ENCODE data around the gene UBFD1. TPM values are rescaled to one million over a fixed set of nuclear protein-coding genes. Genes with fewer than 3 reads are reported as not detected.
"Not testable (repeated sequence)": the region's sequence is repeated elsewhere in the genome, so short reads cannot be mapped to it uniquely, and the experiment has no call there.

Gene UBFD1
- total RNA-seq, 2 experiments from 2014 or later: 60.4 to 62.7 TPM

DNA sequence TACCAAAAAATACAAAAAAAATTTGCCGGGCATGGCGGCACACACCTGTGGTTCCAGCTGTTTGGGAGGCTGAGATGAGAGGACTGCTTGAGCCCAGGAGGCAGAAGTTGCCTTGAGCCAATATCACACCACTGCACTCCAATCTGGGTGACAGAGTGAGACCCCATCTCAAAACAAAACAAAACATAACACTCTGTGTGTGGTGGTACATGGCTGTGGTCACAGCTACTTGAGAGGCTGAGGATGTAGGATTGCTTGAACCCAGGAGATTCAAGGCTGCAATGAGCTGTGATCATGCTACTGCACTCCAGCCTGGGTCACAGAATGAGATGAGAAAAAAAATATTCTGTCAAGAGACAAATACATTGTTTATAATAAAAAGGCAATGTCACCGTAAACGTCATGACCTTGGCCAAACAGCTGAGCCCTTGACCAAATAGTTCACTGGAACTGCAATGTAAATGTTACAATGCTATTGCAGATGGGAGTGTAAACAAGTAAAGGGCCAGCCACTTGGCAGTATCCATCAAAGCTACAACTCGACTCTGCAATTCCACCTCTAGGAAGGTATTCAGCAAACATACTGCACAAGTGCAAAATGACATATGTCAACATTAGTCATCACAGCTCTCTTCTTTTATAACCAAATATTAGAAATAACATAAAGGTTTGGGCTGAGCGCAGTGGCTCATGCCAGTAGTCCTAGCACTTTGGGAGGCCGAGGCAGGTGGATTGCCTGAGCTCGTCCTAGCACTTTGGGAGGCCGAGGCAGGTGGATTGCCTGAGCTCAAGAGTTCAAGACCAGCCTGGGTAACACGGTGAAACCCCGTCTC, 17.3 kb upstream of the UBFD1 start:
- no peak for DNase-seq
- no peaks in the 10 kb centered on the region for H3K27me3 Mint-ChIP-seq
- H3K4me3 Mint-ChIP-seq: no peak overlapping the region
- peaks cover 4% of the 10 kb centered on the region for H3K4me1 Mint-ChIP-seq
- H3K9me3 Mint-ChIP-seq: no peaks in the 10 kb centered on the region
- no peak overlapping the region for H3K27ac Mint-ChIP-seq
- H3K36me3 Mint-ChIP-seq: peaks cover 19% of the 10 kb centered on the region

DNA sequence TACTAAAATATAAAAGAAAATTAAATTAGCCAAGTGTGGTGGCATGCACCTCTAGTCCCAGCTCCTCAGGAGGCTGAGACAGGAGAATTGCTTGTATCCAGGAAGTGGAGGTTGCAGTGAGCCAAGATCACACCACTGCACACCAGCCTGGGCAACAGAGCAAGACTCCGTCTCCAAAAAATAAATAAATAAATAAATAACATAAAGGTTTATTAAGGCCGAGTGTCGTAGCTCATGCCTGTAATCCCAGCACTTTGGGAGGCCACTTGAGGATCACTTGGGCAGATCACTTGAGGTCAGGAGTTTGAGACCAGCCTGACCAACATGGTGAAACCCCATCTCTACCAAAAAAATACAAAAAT, 16.7 kb upstream of the UBFD1 start:
- not testable (repeated sequence) for H3K4me3 Mint-ChIP-seq, DNase-seq, H3K27ac Mint-ChIP-seq, H3K27me3 Mint-ChIP-seq, H3K4me1 Mint-ChIP-seq, H3K9me3 Mint-ChIP-seq
- peaks cover 19% of the 10 kb centered on the region for H3K36me3 Mint-ChIP-seq

DNA sequence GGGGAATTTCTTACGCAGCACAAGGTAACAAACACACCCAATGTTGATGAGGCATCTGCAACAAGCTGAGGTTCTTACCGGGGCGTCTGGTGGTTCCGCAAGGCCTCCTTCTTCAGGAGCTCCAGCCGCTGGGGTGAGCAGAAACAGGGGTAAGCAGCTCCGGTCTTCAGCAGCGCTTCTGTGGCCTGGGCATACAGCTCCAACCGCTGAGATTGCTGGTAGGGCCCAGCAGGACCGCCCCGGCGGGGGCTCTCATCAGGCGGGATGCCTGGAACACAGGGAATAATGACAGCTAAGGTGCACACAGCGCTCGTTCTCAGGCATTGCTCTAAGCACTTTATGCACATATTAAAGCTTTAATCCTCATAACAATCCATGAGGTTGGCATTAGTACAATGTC, 13.1 kb upstream of the UBFD1 start:
- H3K9me3 Mint-ChIP-seq: no peaks in the 10 kb centered on the region
- H3K27ac Mint-ChIP-seq: no peak overlapping the region
- no peak for DNase-seq
- H3K4me1 Mint-ChIP-seq: peaks cover 5% of the 10 kb centered on the region
- no peaks in the 10 kb centered on the region for H3K27me3 Mint-ChIP-seq
- H3K4me3 Mint-ChIP-seq: no peak overlapping the region
- peaks cover 23% of the 10 kb centered on the region for H3K36me3 Mint-ChIP-seq

DNA sequence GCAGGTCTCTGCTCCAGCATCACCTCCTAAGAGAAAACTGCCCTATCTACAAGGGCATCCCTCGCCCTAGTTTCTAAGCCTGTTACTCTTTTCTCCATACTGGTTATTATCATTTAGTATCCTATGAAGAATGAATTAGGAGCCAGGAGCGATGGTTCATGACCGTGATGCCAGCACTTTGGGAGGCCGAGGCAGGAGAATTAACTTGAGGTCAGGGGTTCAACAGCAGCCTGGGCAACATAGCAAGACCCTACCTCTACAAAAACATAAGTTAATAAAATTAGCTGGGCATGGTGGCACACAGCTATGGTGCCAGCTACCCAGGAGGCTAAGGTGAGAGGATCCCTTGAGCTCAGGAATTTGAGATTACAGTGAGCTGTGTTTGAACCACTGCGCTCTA, 7.6 kb upstream of the UBFD1 start:
- DNase-seq: no peak
- Mint-ChIP-seq H3K27me3 (no peaks in the 10 kb centered on the region), H3K36me3 (peaks cover 23% of the 10 kb centered on the region), H3K4me1 (peaks cover 7% of the 10 kb centered on the region), H3K27ac (no peak overlapping the region), H3K4me3 (no peak overlapping the region), H3K9me3 (no peaks in the 10 kb centered on the region)

DNA sequence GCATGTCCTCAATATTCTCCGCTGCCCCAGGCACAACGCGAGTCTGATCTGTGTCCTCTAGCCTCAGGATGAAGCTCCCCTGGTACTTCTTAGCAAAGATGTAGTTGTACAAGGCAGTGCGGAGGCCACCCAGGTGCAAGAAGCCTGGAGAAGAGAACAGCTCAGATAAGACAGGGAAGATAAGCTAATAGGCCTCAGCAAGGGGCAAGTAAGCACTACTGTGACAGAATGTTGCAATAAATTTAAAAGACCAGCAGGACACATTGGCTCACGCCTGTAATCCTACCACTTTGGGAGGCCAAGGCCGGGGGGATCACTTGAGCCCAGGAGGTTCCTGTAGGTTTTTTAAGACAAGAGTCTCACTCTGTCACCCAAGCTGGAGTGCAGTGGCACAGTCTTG, 5.4 kb upstream of the UBFD1 start:
- H3K27ac Mint-ChIP-seq: no peak overlapping the region
- H3K4me3 Mint-ChIP-seq: no peak overlapping the region
- peaks cover 29% of the 10 kb centered on the region for H3K36me3 Mint-ChIP-seq
- H3K9me3 Mint-ChIP-seq: peaks cover 1% of the 10 kb centered on the region
- H3K27me3 Mint-ChIP-seq: no peaks in the 10 kb centered on the region
- peaks cover 20% of the 10 kb centered on the region for H3K4me1 Mint-ChIP-seq
- DNase-seq: no peak

DNA sequence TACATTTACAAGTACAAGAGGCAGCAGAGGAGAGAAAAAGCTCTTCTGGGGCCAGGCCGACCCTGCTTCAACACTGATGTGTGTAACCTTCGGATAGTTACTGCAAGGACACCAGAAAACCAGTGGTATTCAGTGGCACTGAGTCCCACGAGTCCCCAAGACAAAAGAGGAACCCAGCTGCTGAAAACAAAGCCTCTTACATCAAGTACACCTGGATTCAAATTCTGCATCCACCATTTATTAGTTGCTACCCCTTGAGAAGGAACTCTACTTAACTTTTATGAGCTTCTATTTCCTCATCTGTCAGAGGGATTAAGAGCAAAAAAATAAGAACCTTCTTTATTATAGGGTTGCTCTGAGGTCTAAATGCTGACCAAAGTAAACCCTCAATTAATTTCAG, 3.0 kb upstream of the UBFD1 start:
- H3K4me3 Mint-ChIP-seq: no peak overlapping the region

DNA sequence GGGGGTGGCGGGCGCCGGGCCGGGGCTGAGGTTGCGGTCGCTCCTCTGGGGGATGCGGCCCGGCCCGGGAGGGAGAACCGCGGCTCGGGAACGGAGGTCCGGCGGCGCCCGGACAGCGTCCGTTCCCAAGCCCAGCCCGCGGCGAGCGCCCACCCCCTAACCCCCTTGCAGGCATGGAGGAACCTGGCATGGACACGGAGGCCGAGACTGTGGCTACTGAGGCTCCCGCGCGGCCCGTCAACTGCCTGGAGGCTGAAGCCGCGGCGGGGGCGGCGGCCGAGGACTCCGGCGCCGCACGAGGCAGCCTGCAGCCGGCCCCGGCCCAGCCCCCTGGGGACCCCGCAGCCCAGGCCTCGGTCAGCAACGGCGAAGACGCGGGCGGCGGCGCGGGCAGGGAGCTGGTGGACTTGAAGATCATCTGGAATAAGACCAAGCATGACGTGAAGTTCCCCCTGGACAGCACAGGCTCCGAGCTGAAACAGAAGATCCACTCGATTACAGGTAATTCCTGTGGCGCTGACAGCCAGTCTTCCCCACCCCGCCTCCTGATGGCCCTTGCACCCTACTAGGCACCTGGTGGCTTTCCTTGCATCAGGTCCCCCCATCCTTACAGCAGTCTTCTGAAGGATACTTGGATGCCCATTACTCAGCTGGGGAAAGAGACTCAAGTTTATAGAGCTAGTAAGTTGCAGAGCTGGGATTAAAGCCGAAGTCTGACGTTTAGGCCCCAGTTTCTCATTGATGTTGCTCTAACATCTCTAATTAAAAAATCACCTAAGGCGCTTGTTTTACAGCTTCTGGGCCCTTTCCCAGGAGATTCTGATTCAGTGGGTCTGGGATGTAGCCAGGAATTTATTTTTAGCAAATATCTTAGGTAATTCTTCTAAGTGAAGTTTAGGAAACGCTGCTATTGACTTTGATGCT, 514 bp downstream of the UBFD1 start:
- DNase-seq: no peak
- Mint-ChIP-seq H3K9me3 (peaks cover 1% of the 10 kb centered on the region), H3K4me1 (peaks cover 39% of the 10 kb centered on the region), H3K36me3 (peaks cover 24% of the 10 kb centered on the region), H3K4me3 (peak overlapping the region; percentile 93), H3K27ac (peak overlapping the region; percentile 82), H3K27me3 (no peaks in the 10 kb centered on the region)

More for the DNA sequence above, 3.0 kb upstream of the UBFD1 start:
- H3K9me3 Mint-ChIP-seq: peaks cover 1% of the 10 kb centered on the region
- peaks cover 31% of the 10 kb centered on the region for H3K36me3 Mint-ChIP-seq
- H3K27ac Mint-ChIP-seq: no peak overlapping the region
- H3K4me1 Mint-ChIP-seq: peaks cover 27% of the 10 kb centered on the region
- H3K27me3 Mint-ChIP-seq: no peaks in the 10 kb centered on the region
- DNase-seq: no peak

DNA sequence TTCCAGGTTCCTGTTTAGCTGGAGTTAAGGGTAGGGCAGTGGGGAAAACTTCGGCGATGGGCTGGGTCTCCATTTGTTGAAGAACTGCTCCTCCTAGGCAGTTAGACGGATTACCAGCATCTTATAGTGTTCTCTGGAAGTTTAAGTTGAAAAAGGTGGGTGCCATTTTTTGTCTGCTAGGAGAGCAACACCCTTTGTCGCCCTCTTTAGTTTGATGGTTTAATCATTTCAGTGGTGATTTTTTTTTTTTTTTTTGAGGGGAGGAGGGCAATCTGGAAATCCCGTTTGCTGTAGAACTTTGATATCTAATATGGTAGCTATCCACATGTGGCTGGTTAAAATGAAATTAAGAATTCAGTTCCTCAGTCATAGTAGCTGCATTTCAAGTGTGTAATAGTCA, 4.1 kb downstream of the UBFD1 start:
- peaks cover 1% of the 10 kb centered on the region for H3K9me3 Mint-ChIP-seq
- no peak overlapping the region for H3K27ac Mint-ChIP-seq
- H3K36me3 Mint-ChIP-seq: peaks cover 22% of the 10 kb centered on the region

DNA sequence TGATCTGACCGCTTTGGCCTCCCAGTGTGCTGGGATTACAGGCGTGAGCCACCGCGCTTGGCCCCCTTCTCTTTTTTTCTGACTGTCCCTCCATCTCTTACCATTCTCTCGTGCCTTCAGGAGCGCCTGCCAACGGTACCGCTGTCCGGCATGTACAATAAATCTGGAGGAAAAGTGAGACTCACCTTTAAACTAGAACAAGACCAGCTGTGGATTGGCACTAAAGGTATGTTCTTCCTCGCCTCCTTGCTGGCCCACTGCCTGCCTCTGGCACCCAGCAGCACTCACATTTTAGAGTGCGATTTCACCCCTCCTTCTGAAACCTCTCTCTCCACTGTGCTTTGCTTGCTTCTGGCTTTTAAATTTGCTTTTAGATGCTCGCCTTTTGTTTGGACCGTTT, 5.0 kb downstream of the UBFD1 start:
- no peak for DNase-seq
- no peak overlapping the region for H3K27ac Mint-ChIP-seq
- no peaks in the 10 kb centered on the region for H3K27me3 Mint-ChIP-seq
- no peaks in the 10 kb centered on the region for H3K9me3 Mint-ChIP-seq
- no peak overlapping the region for H3K4me3 Mint-ChIP-seq
- H3K4me1 Mint-ChIP-seq: peaks cover 20% of the 10 kb centered on the region
- H3K36me3 Mint-ChIP-seq: peaks cover 19% of the 10 kb centered on the region

More for the DNA sequence above, 4.1 kb downstream of the UBFD1 start:
- Mint-ChIP-seq H3K4me3 (no peak overlapping the region), H3K27me3 (no peaks in the 10 kb centered on the region), H3K4me1 (peaks cover 24% of the 10 kb centered on the region)
- no peak for DNase-seq

DNA sequence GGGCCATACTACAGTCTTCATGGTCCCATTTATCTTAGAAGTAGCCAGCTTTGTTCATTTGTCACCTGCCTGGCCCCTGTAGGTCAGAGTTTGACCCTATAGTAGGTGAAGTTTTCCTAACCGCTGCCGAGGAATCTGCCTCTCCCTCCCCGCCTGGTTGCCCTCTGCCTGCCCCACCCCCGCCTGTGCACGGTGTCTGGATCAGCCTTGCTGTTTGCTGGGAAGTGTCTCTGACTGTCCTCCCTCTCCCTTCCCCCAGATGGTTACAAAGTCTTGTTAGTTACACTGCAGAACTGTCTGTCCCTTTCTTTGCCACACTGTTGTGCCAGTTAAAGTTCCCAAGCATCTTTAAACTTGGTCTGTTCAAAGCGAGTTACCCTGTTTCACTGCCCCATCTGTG, 5.7 kb downstream of the UBFD1 start:
- DNase-seq: no peak
- no peaks in the 10 kb centered on the region for H3K9me3 Mint-ChIP-seq
- no peak overlapping the region for H3K4me3 Mint-ChIP-seq
- peaks cover 20% of the 10 kb centered on the region for H3K4me1 Mint-ChIP-seq
- no peaks in the 10 kb centered on the region for H3K27me3 Mint-ChIP-seq
- H3K27ac Mint-ChIP-seq: no peak overlapping the region
- H3K36me3 Mint-ChIP-seq: peaks cover 19% of the 10 kb centered on the region

DNA sequence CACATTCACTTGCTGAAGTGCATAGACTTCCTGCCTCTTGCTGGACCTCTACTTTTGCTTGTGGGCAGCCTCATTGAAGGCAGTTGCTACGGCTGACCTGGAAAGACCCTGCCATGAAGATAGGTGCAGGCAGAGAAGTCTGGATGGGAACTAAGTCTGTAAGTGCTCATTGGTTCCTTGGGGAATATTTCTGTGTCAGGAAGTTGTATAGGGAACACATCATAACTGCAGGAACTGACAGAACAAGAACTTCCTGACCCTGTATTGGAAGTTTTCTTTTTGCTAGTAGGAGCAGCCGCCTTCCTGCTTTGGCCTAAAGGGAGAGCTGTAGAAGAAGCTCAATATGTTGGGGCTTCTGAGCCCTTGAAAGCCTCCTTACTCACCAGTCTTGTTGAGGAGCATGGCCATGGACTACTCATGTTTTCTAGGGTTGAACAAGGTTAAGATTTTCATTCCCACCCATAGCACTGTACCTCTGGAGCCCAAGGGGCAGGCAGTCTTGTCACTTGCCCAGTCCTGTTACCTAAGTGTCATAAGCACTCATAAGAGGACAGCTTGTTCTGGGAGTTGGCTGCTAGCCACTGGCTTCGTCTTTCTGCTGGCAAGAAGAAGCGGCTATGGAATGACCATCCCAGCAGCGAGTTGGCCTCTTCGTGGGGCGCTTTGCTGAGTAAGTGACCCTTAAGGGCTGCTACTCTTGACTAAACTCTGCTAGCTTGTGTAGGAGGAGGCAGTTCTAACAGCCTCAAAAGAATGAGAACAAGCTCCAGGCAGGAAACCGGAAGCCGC, 7.2 kb downstream of the UBFD1 start:
- Mint-ChIP-seq H3K4me3 (no peak overlapping the region), H3K9me3 (no peaks in the 10 kb centered on the region), H3K36me3 (peaks cover 16% of the 10 kb centered on the region), H3K27ac (no peak overlapping the region), H3K27me3 (no peaks in the 10 kb centered on the region), H3K4me1 (peaks cover 10% of the 10 kb centered on the region)
- DNase-seq: no peak

DNA sequence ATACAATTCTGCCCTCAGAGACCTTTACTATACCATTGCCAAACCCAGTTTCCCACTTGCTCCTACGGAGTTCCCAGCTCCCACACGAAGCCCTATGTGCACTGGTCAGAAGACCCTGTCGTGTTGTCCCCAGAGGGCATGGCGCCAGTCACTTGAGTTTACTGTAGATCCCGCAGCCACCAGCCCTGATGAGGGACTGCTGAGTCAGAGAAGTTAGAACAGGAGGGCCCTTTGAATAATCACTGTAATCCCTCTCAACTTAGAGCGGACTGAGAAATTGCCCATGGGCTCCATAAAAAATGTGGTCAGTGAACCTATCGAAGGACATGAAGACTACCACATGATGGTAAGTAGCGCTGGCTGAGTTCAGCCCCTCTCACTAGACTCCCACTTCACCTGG, 9.2 kb downstream of the UBFD1 start:
- Mint-ChIP-seq H3K9me3 (no peaks in the 10 kb centered on the region), H3K36me3 (peaks cover 17% of the 10 kb centered on the region), H3K27me3 (no peaks in the 10 kb centered on the region), H3K27ac (no peak overlapping the region), H3K4me3 (no peak overlapping the region), H3K4me1 (no peaks in the 10 kb centered on the region)
- DNase-seq: no peak

DNA sequence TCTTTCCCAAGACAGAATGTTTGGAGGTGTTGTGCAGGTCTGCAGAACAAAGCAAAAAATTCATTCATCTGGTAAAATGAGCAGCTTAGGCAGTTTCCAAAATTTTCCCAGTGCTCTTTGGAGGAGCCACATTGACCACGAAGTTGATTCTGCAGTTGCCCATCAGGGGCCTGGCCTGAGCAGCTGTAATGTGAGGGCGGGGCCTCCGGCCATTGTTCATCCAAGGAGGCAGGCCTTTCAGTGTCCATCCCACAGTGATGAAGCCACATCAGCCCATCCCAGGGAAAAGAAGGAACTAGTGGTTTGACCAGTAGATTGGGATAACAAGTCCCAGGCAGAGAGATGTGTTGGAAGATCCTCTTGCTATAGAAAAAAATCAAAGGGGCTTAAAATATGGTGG, 10.1 kb downstream of the UBFD1 start:
- Mint-ChIP-seq H3K27ac (no peak overlapping the region), H3K36me3 (peaks cover 17% of the 10 kb centered on the region), H3K4me1 (no peaks in the 10 kb centered on the region), H3K9me3 (no peaks in the 10 kb centered on the region), H3K27me3 (no peaks in the 10 kb centered on the region), H3K4me3 (no peak overlapping the region)
- no peak for DNase-seq

DNA sequence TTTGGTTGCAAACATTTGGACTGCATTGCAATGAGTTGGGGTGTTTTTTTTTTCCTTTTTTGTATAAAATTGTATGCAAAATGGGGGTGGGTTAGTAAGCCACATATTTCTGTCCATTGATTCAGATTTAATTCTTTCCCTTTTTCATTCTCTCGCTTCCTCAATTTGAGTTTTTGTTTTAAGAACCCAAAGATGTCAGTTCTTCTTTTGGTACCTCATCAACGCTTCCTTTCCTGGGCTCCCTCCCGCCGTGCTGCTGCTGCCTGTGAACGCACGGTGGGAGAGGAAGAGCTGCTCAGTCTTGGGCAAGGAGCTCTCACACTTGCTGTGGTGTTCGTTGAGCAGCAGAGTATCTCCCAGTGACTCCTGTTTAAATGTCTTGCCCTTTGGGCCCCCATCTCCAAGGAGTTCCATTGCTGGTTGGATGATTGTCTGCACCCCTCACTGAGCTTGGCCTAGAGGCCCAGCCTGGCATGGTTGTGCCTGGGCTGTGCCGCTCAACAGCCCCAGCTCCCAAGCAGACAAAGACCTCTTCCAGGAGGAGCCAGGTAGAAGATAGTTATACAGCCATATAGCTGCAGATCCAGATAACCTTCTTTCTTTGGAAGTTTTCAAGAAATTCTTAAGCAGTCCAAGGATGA, 13.6 kb downstream of the UBFD1 start:
- H3K4me1 Mint-ChIP-seq: no peaks in the 10 kb centered on the region
- H3K36me3 Mint-ChIP-seq: peaks cover 10% of the 10 kb centered on the region
- H3K27me3 Mint-ChIP-seq: no peaks in the 10 kb centered on the region
- no peak overlapping the region for H3K4me3 Mint-ChIP-seq
- no peak overlapping the region for H3K27ac Mint-ChIP-seq
- no peaks in the 10 kb centered on the region for H3K9me3 Mint-ChIP-seq
- no peak for DNase-seq
